HepG2 (cell line): ENCODE measurements around the gene ARHGAP31. TPM values are rescaled to one million over a fixed set of nuclear protein-coding genes. Genes with fewer than 3 reads are reported as not detected.
A peak's percentile ranks its signal among the peaks of the same experiment; 100 is the strongest.

Source experiments
- ATAC-seq: fragments of 200-7000 bp; cut with Tn5 transposase; 3 replicates; pipeline ENCODE4 v1.9.1; 2020; ENCODE audit warnings: mild to moderate bottlenecking, moderate library complexity
- BruUV-seq: library from RNA; stranded (reverse); fragments of 400-500 nt; replicated peaks from 2 replicates; lab custom pipeline; 2021; lab: Mats Ljungman, UMichigan
- CTCF ChIA-PET: fragments of 300-600 bp; formaldehyde crosslinking; extraction: SDS; loops from one replicate; lab custom pipeline; 2021; ENCODE audit warnings: low total read pairs, inconsistent platforms, low intra/inter-chr PET ratio; lab: Yijun Ruan, JAX
- POLR2A ChIA-PET: fragments of 350-600 bp; sonication (Branson Sonifier 250); formaldehyde crosslinking; loops from one replicate; lab custom pipeline; 2020; ENCODE audit warnings: antibody characterized with exemption, inconsistent platforms; lab: Yijun Ruan, JAX
- DNase-seq: peaks from one replicate; pipeline ENCODE4 v3.0.0-alpha.2; 2015; ENCODE audit warnings: low spot score
- FAIRE-seq: peaks from 3 replicates; lab custom pipeline; 2011; peaks lifted over from hg19 to GRCh38; lab: Jason Lieb, UNC
- H2AFZ ChIP-seq: one replicate; pipeline ENCODE4 v1.6.1; 2011; ENCODE audit warnings: low read length, inconsistent platforms
- H3K27ac ChIP-seq: fragments of 300-600 bp; 3 replicates; pipeline ENCODE4 v1.8.0; 2011; ENCODE audit warnings: mixed run types, mild to moderate bottlenecking, mixed read lengths, low read length, inconsistent platforms; ENCODE audit not compliant: insufficient read depth; ENCODE audit errors: extremely low read length
- H3K27me3 ChIP-seq, 2 experiments: fragments of 200-600 bp in 1 of 2; 2 replicates in 1 of 2; 3 replicates in 1 of 2; pipeline versions ENCODE4 v1.6.0 to v1.8.0; 2011; ENCODE audit warnings: low read length in 2 of 2, mild to moderate bottlenecking in 2 of 2, moderate library complexity in 2 of 2, inconsistent platforms in 1 of 2; ENCODE audit not compliant: insufficient read depth in 2 of 2, control insufficient read depth in 1 of 2
- H3K36me3 ChIP-seq, 2 experiments: fragments of 200-600 bp in 1 of 2; replicated peaks in 1 of 2; 2 replicates in 1 of 2; 3 replicates in 1 of 2; pipeline versions ENCODE4 v1.5.1 to v1.8.0; 2011; ENCODE audit warnings: low read length in 2 of 2, inconsistent platforms in 1 of 2; ENCODE audit not compliant: insufficient read depth in 2 of 2, control insufficient read depth in 1 of 2
- H3K4me1 ChIP-seq: 2 replicates; pipeline ENCODE4 v1.5.1; 2012; ENCODE audit warnings: low read length, inconsistent platforms; ENCODE audit not compliant: insufficient read depth
- H3K4me2 ChIP-seq: 2 replicates; pipeline ENCODE4 v1.6.0; 2011; ENCODE audit warnings: low read depth, low read length, inconsistent platforms
- H3K4me3 ChIP-seq, 3 experiments: fragments of 200-600 bp in 1 of 3; sonication (generic), shearing (Covaris generic) in 1 of 3; replicated peaks in 1 of 3; 2 replicates each; pipeline ENCODE4 v1.5.1; 2011 to 2016; ENCODE audit warnings: low read length in 3 of 3, inconsistent platforms in 2 of 3, low read depth in 2 of 3, mild to moderate bottlenecking in 2 of 3, control low read depth in 1 of 3, mixed read lengths in 1 of 3; ENCODE audit not compliant: insufficient read depth in 1 of 3
- H3K79me2 ChIP-seq: one replicate; pipeline ENCODE4 v1.6.1; 2011; ENCODE audit warnings: low read length, inconsistent platforms; ENCODE audit not compliant: insufficient read depth
- H3K9ac ChIP-seq: 2 replicates; pipeline ENCODE4 v1.6.0; 2011; ENCODE audit warnings: mild to moderate bottlenecking, low read depth, low read length, inconsistent platforms; ENCODE audit not compliant: insufficient read depth
- H3K9me3 ChIP-seq: 2 replicates; pipeline ENCODE4 v1.5.1; 2012; ENCODE audit warnings: mild to moderate bottlenecking, low read length
- H4K20me1 ChIP-seq: 2 replicates; pipeline ENCODE4 v1.6.0; 2011; ENCODE audit warnings: inconsistent platforms, mild to moderate bottlenecking, low read length, moderate library complexity; ENCODE audit not compliant: insufficient read depth
- BCL6 ChIP-seq: IDR thresholded peaks from 2 replicates; pipeline ENCODE4 v1.6.1; 2016; ENCODE audit warnings: missing genetic modification reagents, missing compliant biosample characterization
- CREB1 ChIP-seq, 2 experiments: fragments of 450-650 bp in 1 of 2; IDR thresholded peaks; 2 replicates each; pipeline ENCODE4 v1.6.1; 2016 to 2017; ENCODE audit warnings: control low read depth in 1 of 2, mild to moderate bottlenecking in 1 of 2, missing compliant biosample characterization in 1 of 2, missing genetic modification characterization in 1 of 2
- FOXK1 ChIP-seq: sonication (generic); formaldehyde crosslinking; IDR thresholded peaks from 2 replicates; pipeline ENCODE4 v1.4.0; 2020; ENCODE audit warnings: low read depth, missing genetic modification reagents, borderline replicate concordance
- ISX ChIP-seq: sonication (generic); formaldehyde crosslinking; conservative IDR thresholded peaks from 2 replicates; pipeline ENCODE4 v1.5.0; 2020; ENCODE audit warnings: missing genetic modification reagents
- POLR2AphosphoS5 ChIP-seq: IDR thresholded peaks from 2 replicates; pipeline ENCODE4 v1.6.1; 2012; ENCODE audit warnings: low read depth, low read length
- SRF ChIP-seq: IDR thresholded peaks from 2 replicates; pipeline ENCODE4 v1.6.1; 2011; ENCODE audit warnings: mild to moderate bottlenecking, low read depth, low read length, moderate library complexity
- TGIF2 ChIP-seq: IDR thresholded peaks from 2 replicates; pipeline ENCODE4 v1.6.1; 2016; ENCODE audit warnings: control low read depth, missing compliant biosample characterization
- WGBS: methylation state at CpG from one replicate; pipeline ENCODE4 v1.1.6; 2017; ENCODE audit warnings: low lambda C conversion rate; 5-methylcytosine and 5-hydroxymethylcytosine counted together
- in situ Hi-C: cut with HindIII; loops from 2 replicates; pipeline ENCODE4 v1.10.0; 2017; ENCODE audit warnings: low pct_unique_long_range_greater_than_20kb; ENCODE audit not compliant: extremely low pct_ligation_motif_present
- intact Hi-C: fragments of 100-400 bp; cut with micrococcal nuclease; formaldehyde crosslinking; loops from one replicate; pipeline ENCODE4 v1.10.0; 2022; ENCODE audit not compliant: unreplicated experiment
- polyA plus RNA-seq, 8 experiments: library from polyadenylated mRNA; depleted of rRNA in 3 of 8; stranded (reverse) in 7 of 8; unstranded in 1 of 8; fragments of >200 nt; fragmentation: Illumina TruSeq in 4 of 8; extraction: Trizol in 4 of 8; gene quantifications; 2 replicates each; pipeline versions ENCODE4 v1.2.1 to v1.2.3, GENCODE V29; 2011 to 2016; ENCODE audit warnings: low read depth in 4 of 8, missing spikeins in 1 of 8, mixed read lengths in 1 of 8; ENCODE audit not compliant: insufficient read depth in 1 of 8
- total RNA-seq, 5 experiments: library from RNA; depleted of rRNA; stranded (reverse); fragments of >200 nt; fragmentation: Illumina TruSeq; extraction: Trizol; gene quantifications; 2 replicates each; pipeline ENCODE4 v1.2.3, GENCODE V29; 2016; ENCODE audit warnings: low read depth in 1 of 5

The ARHGAP31 gene
- total and polyA plus RNA-seq, 2 of the 13 experiments (the other 11 are each of a cell fraction or from before 2014, with no cell fraction given) = not detected

GRCh38 chr3:119257654-119258410, 36.4 kb upstream of the ARHGAP31 start:
- H3K27ac ChIP-seq = no peak overlapping the region
- 0 out of 2 replicates have a peak, but pooled peaks have one; percentile 52 for TF ChIP-seq SRF
- TF ChIP-seq POLR2AphosphoS5 = no peak
- TF ChIP-seq, all 625 proteins: peak for 1
- H3K36me3 ChIP-seq = no peaks in the 10 kb centered on the region
- H3K27me3 ChIP-seq = 0 out of 5 replicates have a peak, but pooled peaks cover 0 to 6% of the 10 kb centered on the region in 2 experiments
- no peak for DNase-seq
- intact Hi-C loops (no loop called here), in situ Hi-C loops (no loop called here)
- no peaks in the 10 kb centered on the region for H3K9me3 ChIP-seq
- no peak overlapping the region for H3K4me2 ChIP-seq
- FAIRE-seq = no peak
- ChIA-PET POLR2A (no interaction called here), CTCF (no interaction called here)
- BruUV-seq = no TSS peak
- H4K20me1 ChIP-seq = no peaks in the 10 kb centered on the region
- H3K4me3 ChIP-seq = no peak overlapping the region
- H3K79me2 ChIP-seq = no peaks in the 10 kb centered on the region
- no peak for ATAC-seq
- H3K4me1 ChIP-seq = no peaks in the 10 kb centered on the region
- H2AFZ ChIP-seq = no peak overlapping the region
- 63% methylated on average over 7 of the region's 8 CpGs for WGBS
- no peak overlapping the region for H3K9ac ChIP-seq

GRCh38 chr3:119258915-119259314, 35.3 kb upstream of the ARHGAP31 start:
- no peaks in the 10 kb centered on the region for H3K79me2 ChIP-seq
- no peaks in the 10 kb centered on the region for H3K4me1 ChIP-seq
- H3K27me3 ChIP-seq = 0 out of 5 replicates have a peak, but pooled peaks cover 0 to 6% of the 10 kb centered on the region in 2 experiments
- BruUV-seq = no TSS peak
- no peaks in the 10 kb centered on the region for H3K36me3 ChIP-seq
- in situ Hi-C loops (no loop called here), intact Hi-C loops (no loop called here)
- 71% methylated on average over 1 of the region's 1 CpG for WGBS
- no peak overlapping the region for H3K27ac ChIP-seq
- no peaks in the 10 kb centered on the region for H4K20me1 ChIP-seq
- H3K4me2 ChIP-seq = no peak overlapping the region
- CTCF ChIA-PET = no interaction called here
- FAIRE-seq = no peak
- no peak for ATAC-seq
- TF ChIP-seq FOXK1 (CRISPR knock-in tag) (no peak), CREB1 (IDR thresholded peaks at IDR 0.05) (no peak), CREB1 (CRISPR knock-in tag; IDR thresholded peaks at IDR 0.05) (no peak), TGIF2 (CRISPR knock-in tag) (no peak), ISX (CRISPR knock-in tag) (no peak), BCL6 (CRISPR knock-in tag) (no peak)
- H3K4me3 ChIP-seq = no peak overlapping the region
- H2AFZ ChIP-seq = no peak overlapping the region
- H3K9me3 ChIP-seq = no peaks in the 10 kb centered on the region
- POLR2A ChIA-PET = no interaction called here
- DNase-seq = no peak
- no peak overlapping the region for H3K9ac ChIP-seq
